ENCODE results near the gene DDX31.

DNA sequence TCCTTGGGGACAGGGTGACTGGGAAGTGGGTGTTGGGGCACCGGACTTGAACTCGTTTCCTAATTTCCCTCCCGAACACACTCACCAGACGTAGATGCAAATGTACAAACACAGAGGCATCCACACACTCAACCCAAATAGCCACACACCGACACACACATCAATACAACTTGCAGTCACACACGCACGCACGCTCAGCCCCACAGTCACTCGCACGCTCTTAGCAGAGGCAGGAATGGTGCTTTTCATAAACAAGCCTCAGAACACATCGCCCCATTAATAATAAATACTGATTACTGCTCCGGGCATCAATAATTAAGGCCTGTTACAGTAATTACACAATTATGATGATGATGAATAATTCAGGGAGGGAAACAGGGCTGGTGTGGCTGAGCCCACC is 81.7 kb downstream of the DDX31 start:
- no peak for TF ChIP-seq CTCF (IDR thresholded peaks at IDR 0.05)
- TF ChIP-seq EP300 (IDR thresholded peaks at IDR 0.05): no peak
